Measurements from ENCODE around the gene PRR22. TPM values are rescaled to one million over a fixed set of nuclear protein-coding genes. Genes with fewer than 3 reads are reported as not detected.

Gene PRR22
- total RNA-seq, 1 donor from 2014 or later = 2.7 TPM

DNA sequence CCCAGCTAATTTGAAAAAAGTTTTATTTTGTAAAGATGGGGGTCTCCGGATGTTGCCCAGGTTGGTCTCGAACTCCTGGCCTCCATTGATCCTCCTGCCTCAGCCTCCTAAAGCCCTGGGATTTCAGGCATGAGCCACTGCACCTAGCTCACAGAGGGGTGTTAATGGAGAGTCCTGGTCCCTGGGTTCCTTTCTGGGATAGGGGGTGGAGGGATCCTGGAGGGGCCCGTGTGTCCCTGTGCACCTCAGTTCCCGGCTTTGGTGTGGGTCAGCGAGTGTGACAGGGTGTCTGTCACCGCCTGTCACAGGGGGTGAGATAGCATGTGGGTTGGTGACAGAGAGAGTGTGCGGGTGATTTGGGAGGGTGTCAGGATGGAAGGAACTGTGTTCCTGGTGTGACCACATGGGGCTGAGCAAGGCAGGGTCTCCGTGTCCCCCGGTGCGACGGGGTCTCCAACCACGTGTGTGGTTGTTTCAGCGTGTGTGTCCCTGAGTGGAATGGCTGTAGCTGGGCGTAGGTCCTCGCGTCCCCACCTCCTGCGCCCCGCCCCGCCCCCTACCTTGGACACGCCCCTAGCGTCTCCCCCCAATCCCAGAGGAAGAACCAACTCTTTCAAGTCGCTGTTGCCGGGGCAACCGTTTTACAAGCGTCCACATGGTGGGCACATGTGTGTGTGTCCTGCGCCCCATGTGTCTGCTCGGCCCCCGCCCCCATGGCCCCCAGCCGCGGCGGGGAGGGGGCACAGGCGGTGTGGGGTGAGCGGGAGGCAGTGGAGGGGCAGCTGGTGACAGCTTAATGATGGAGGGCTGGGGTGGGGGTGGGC is 17.5 kb upstream of the PRR22 start:
- H3K9me3 ChIP-seq = no peaks in the 10 kb centered on the region
- TF ChIP-seq, protein P1, sequence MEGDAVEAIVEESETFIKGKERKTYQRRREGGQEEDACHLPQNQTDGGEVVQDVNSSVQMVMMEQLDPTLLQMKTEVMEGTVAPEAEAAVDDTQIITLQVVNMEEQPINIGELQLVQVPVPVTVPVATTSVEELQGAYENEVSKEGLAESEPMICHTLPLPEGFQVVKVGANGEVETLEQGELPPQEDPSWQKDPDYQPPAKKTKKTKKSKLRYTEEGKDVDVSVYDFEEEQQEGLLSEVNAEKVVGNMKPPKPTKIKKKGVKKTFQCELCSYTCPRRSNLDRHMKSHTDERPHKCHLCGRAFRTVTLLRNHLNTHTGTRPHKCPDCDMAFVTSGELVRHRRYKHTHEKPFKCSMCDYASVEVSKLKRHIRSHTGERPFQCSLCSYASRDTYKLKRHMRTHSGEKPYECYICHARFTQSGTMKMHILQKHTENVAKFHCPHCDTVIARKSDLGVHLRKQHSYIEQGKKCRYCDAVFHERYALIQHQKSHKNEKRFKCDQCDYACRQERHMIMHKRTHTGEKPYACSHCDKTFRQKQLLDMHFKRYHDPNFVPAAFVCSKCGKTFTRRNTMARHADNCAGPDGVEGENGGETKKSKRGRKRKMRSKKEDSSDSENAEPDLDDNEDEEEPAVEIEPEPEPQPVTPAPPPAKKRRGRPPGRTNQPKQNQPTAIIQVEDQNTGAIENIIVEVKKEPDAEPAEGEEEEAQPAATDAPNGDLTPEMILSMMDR (IDR thresholded peaks at IDR 0.05) = no peak
- intact Hi-C loops (cut with DNase I) = no loop called here
- H3K4me1 ChIP-seq = peaks cover 15% of the 10 kb centered on the region
- peaks cover 60% of the 10 kb centered on the region for H3K27me3 ChIP-seq (ENCODE audit: low read depth)
- H3K4me3 ChIP-seq = no peak overlapping the region
- DNase-seq (no peak), ATAC-seq (no peak)
- no peak overlapping the region for H3K27ac ChIP-seq
- H3K36me3 ChIP-seq = no peaks in the 10 kb centered on the region

DNA sequence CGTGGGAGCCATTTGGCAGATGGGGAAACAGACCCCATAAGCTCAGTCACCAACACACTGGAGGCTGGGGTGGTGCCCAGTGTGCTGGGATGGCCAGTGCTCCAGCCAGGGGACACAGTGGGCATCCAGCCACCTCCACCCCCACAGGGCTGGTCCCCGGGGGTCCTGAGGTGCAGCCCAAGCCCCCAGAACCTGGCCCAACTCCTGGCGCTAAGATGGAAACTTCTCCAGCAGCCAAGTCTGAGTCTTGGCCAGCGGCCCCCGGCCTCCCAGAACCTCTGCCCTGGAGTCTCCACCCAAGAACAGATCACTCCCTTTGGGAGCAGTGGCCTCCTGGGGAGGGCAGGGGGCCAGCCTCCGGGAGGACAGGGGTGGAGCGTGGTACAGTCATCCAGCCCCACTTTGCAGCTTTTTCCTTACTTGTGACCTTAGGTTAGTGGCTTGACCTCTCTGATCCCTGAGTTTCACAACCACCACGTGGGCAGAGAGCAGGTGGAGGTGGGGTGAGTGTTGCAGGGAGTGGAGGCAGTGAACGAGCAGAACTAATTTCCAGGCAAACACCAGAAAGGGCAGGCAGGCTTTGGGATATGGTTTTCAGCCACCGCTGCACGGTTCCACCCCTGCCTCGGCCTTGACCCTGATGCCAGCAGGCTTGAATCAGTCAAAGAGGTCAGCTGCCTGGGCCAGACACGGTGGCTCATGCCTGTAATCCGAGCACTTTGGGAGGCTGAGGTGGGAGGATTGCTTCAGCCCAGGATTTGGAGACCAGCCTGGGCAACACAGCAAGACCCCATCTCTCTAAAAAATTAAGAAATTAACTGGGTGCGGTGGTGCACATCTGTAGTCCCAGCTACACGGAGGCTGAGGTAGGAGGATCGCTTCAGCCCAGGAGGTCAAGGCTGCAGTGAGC is 16.1 kb upstream of the PRR22 start:
- DNase-seq = no peak
- Histone ChIP-seq H3K4me3 (no peak overlapping the region), H3K9me3 (no peaks in the 10 kb centered on the region), H3K4me1 (peaks cover 15% of the 10 kb centered on the region), H3K36me3 (no peaks in the 10 kb centered on the region), H3K27me3 (ENCODE audit: low read depth) (peaks cover 53% of the 10 kb centered on the region), H3K27ac (no peak overlapping the region)
- ATAC-seq = no peak
- intact Hi-C loops (cut with DNase I) = no loop called here
- TF ChIP-seq, protein P1 (IDR thresholded peaks at IDR 0.05) = no peak

- Histone ChIP-seq H3K4me3 (no peak overlapping the region), H3K4me1 (peaks cover 14% of the 10 kb centered on the region), H3K9me3 (no peaks in the 10 kb centered on the region), H3K27ac (no peak overlapping the region), H3K36me3 (no peaks in the 10 kb centered on the region), H3K27me3 (ENCODE audit: low read depth) (peaks cover 49% of the 10 kb centered on the region)
- TF ChIP-seq, protein P1 (IDR thresholded peaks at IDR 0.05) = no peak
- intact Hi-C loops (cut with DNase I) = no loop called here
- ATAC-seq = no peak
- DNase-seq = no peak
Observed at GRCh38 chr19:5799247-5800241, 15.0 kb upstream of the PRR22 start.

DNA sequence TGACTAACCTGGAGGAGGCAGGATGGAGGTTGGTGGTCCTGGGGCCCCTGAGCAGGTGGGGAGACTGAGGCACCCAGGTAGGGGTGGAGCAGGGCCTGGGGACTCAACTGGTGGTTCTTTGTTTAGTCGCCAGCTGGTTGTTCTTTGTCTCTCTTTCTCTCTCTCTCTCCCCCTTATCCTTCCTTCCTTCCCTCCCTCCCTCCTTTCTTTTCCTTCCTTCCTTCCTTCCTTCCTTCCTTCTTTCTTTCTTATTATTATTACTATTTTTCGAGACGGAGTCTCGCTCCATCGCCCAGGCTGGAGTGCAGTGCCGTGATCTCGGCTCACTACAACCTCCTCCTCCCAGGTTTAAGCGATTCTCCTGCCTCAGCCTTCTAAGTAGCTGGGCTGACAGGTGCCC is 13.7 kb upstream of the PRR22 start:
- DNase-seq (no peak), ATAC-seq (no peak)
- Histone ChIP-seq H3K27me3 (ENCODE audit: low read depth) (peaks cover 36% of the 10 kb centered on the region), H3K4me3 (no peak overlapping the region), H3K4me1 (peaks cover 2% of the 10 kb centered on the region), H3K36me3 (no peaks in the 10 kb centered on the region), H3K9me3 (no peaks in the 10 kb centered on the region), H3K27ac (no peak overlapping the region)
- TF ChIP-seq, protein P1 (IDR thresholded peaks at IDR 0.05) = no peak
- intact Hi-C loops (cut with DNase I) = no loop called here
